ENCODE measurements around the gene CHPF2. TPM values are rescaled to one million over a fixed set of nuclear protein-coding genes. Genes with fewer than 3 reads are reported as not detected.

Gene CHPF2
- total RNA-seq, 1 donor from 2014 or later, result 25.0 TPM

DNA sequence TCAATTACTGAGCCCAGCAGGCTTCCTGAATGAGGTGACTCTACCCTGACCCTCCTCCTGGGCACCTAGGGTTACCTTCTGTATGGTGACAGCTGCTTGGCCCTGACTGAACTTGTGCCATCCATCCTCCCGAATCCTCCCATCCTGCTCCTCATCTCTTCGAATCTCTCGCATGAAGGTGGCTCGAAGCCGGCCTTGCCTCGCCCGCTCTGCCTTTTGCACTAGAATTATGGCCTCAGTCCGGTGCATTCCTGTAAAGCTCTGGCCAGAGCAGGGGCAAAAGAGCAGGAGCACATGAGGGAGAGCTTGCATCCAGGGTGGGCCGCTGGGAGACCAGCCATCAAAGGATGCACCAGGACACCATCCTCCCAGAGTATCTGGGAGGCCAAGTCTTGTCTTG lies 29.4 kb upstream of the CHPF2 start:
- DNase-seq (ENCODE audit: low read depth) (no peak), FAIRE-seq (no peak)
- TF ChIP-seq CTCF (IDR thresholded peaks at IDR 0.05; ENCODE audit: insufficient read depth, low read length, severe bottlenecking), result no peak
- H3K36me3 ChIP-seq (ENCODE audit: control insufficient read depth, insufficient read depth, low read length), result no peaks in the 10 kb centered on the region
- H3K27me3 ChIP-seq (ENCODE audit: control insufficient read depth, insufficient read depth, low read length), result peaks cover 2% of the 10 kb centered on the region
- no peak overlapping the region for H3K4me3 ChIP-seq (ENCODE audit: low read depth, low read length)

- Histone ChIP-seq H3K36me3 (ENCODE audit: control insufficient read depth, insufficient read depth, low read length) (no peaks in the 10 kb centered on the region), H3K4me3 (ENCODE audit: low read depth, low read length) (no peak overlapping the region), H3K27me3 (ENCODE audit: control insufficient read depth, insufficient read depth, low read length) (peaks cover 2% of the 10 kb centered on the region)
- peak; percentile 14 for TF ChIP-seq CTCF (IDR thresholded peaks at IDR 0.05; ENCODE audit: insufficient read depth, low read length, severe bottlenecking)
- DNase-seq (ENCODE audit: low read depth) (no peak), FAIRE-seq (no peak)
These were observed 27.8 kb upstream of the CHPF2 start for GRCh38 chr7:151204383-151205032.

- Histone ChIP-seq H3K27me3 (ENCODE audit: control insufficient read depth, insufficient read depth, low read length) (peaks cover 2% of the 10 kb centered on the region), H3K4me3 (ENCODE audit: low read depth, low read length) (no peak overlapping the region), H3K36me3 (ENCODE audit: control insufficient read depth, insufficient read depth, low read length) (no peaks in the 10 kb centered on the region)
- TF ChIP-seq CTCF (IDR thresholded peaks at IDR 0.05; ENCODE audit: insufficient read depth, low read length, severe bottlenecking), result no peak
- no peak for FAIRE-seq
- DNase-seq (ENCODE audit: low read depth), result no peak
These were observed 26.6 kb upstream of the CHPF2 start for GRCh38 chr7:151205730-151206129.

DNA sequence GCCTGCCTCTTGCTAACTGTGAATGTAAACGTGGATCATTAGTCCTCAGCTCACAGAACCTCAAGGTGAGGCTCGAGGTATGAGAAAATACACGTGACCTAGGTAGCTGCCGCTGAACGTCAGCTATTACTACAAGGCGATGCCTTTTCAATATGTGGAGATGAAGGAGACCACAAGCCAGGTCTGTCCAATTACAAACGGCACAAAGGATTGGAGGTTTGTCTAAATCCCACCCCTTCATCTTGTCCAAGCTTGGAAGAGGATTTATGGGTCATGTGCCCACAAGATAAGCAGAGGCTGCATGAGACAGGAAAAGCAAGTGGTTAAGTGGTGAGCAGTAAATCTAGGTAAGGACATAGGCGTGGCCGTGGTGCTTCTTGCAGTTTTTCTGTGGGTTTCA lies 25.4 kb upstream of the CHPF2 start:
- peaks cover 2% of the 10 kb centered on the region for H3K27me3 ChIP-seq (ENCODE audit: control insufficient read depth, insufficient read depth, low read length)
- DNase-seq (ENCODE audit: low read depth), result no peak
- no peak for TF ChIP-seq CTCF (IDR thresholded peaks at IDR 0.05; ENCODE audit: insufficient read depth, low read length, severe bottlenecking)
- FAIRE-seq, result no peak
- no peaks in the 10 kb centered on the region for H3K36me3 ChIP-seq (ENCODE audit: control insufficient read depth, insufficient read depth, low read length)
- H3K4me3 ChIP-seq (ENCODE audit: low read depth, low read length), result no peak overlapping the region

DNA sequence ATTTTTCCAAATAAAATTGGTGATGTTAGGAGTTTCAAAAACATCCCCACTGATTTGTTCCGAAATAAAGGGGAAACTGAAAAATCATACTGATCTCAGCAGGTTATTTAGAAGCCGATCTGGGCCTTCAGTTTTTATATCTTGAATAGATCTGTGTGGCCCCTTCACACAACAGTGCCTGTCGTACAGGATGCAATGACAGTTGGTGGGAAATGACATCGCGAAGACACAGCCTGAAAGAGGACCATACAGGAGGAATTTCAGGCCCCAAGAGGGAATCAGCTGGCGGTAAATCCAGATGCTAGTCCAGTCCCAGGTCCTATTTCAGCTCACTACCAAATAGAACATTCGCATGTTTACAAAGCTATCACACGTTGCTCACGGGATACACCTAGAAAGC lies 25.0 kb upstream of the CHPF2 start:
- Histone ChIP-seq H3K27me3 (ENCODE audit: control insufficient read depth, insufficient read depth, low read length) (peaks cover 2% of the 10 kb centered on the region), H3K36me3 (ENCODE audit: control insufficient read depth, insufficient read depth, low read length) (no peaks in the 10 kb centered on the region), H3K4me3 (ENCODE audit: low read depth, low read length) (no peak overlapping the region)
- FAIRE-seq (no peak), DNase-seq (ENCODE audit: low read depth) (no peak)
- TF ChIP-seq CTCF (IDR thresholded peaks at IDR 0.05; ENCODE audit: insufficient read depth, low read length, severe bottlenecking), result no peak

- Histone ChIP-seq H3K4me3 (ENCODE audit: low read depth, low read length) (no peak overlapping the region), H3K27me3 (ENCODE audit: control insufficient read depth, insufficient read depth, low read length) (peaks cover 2% of the 10 kb centered on the region), H3K36me3 (ENCODE audit: control insufficient read depth, insufficient read depth, low read length) (no peaks in the 10 kb centered on the region)
- FAIRE-seq, result no peak
- no peak for DNase-seq (ENCODE audit: low read depth)
- TF ChIP-seq CTCF (IDR thresholded peaks at IDR 0.05; ENCODE audit: insufficient read depth, low read length, severe bottlenecking), result no peak
These were observed 24.5 kb upstream of the CHPF2 start for GRCh38 chr7:151207804-151208203.

Data from bronchial epithelial cell (primary cell).